ENCODE results near the gene KPNA1.

Gene KPNA1

DNA sequence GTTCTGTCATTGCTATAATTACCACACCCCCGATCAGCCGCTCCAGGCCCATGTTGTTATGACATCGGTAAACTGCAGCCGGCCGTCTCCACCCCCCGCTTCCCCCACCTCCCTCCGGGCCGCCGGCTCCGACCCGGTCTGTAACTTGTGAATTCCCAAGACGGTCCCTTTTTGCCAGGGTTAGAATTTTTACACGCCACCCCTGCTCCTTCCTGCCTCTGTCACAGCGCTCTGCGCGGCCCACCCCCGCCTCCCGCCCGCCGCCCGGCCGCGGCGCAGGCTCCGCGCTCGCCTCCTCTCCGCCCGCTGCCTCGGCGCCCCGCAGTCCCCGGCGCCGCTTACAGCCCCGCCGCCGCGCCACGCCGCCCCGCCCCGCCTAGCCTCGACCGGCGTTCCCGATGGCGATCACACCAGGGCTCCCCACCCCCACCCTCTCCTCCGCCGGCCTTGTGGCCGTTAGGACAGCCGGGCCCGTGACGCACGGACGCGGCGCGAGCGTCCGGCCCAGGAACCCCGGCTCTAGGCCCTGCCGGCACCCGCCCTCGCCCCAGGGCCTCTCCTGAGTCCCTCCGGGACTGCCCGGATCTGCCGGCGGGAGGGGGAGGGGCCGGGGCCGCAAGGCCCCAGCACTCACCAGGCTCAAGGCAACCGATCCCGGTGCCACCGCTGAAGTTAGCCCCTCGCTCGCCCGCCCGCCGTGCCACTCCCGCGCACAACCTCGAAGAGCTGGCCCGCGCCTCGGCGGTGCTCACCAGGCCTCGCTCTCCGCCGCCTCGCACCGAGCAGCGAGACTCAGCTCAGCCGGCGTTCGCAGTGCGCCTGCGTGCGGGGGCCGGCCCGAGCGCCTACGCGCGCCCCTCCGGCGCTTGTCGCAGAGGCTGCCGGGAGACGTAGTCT lies at the start of gene KPNA1:
TSS of gene KPNA1 (minus strand) at position 817 of the 897 bp plus-strand sequence. CDS start 18,374 bp downstream, outside the sequence.
- DNase-seq (ENCODE audit: low read depth) = peak; percentile 76

DNA sequence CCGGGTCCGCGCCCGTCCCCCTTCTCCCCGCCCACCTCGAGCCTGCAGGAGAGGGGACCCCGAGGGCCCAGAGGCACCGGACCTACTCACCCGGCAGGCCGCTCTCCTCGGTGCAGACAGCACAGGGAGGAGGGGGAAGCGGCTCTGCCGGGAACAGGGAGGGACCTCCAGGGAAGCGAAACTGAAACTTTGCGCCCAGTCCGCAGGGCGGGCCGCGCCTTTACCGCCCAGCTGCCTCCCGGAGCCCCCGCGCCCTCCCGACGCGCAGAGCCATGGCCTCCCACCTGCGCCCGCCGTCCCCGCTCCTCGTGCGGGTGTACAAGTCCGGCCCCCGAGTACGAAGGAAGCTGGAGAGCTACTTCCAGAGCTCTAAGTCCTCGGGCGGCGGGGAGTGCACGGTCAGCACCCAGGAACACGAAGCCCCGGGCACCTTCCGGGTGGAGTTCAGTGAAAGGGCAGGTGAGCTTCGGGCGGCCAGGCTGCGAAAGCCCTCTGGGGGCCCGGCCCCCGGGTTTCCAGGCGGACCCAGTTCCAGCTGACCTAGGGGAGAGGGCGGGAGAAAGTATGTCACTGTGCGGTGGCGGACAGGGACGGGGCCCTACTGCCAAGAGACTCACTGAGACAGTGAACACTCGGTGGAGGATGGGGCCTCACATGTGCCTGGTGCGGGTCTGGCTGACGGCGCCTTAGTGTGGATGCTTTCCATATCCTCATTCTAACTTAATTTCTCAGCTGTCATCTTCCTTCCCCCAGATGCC lies 49.6 kb upstream of the KPNA1 start, which contains the start of the genes DTX3L and PARP9:
TSS of gene DTX3L (plus strand) at position 184 of the 758 bp plus-strand sequence. CDS start at position 273, 89 bp downstream.
TSS of gene PARP9 (minus strand) at position 146 of the 758 bp plus-strand sequence. CDS start 4,680 bp downstream, outside the sequence.
- peak; percentile 67 for DNase-seq (ENCODE audit: low read depth)

DNA sequence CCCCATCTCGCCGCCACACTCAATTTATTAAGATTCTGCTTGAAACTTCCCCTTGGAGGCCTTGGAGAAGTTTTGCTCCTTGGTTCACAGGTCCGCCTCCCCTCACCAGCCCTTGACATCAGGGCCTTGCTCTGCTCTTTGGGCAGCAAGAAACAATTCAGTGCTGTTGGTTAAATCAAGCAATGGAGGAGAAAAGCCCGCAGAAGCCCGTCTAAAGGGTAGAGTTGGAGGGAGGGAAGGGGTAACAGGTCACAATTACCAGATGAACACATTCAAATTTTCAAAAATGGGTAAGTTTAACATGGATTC lies 48.9 kb upstream of the KPNA1 start:
- no peak for DNase-seq (ENCODE audit: low read depth)

- no peak for DNase-seq (ENCODE audit: low read depth)
Measured at GRCh38 chr3:122562923-122563716, 48.4 kb upstream of the KPNA1 start.

GRCh38 chr3:122560680-122561079 lies 45.9 kb upstream of the KPNA1 start:
- peak; percentile 4 for DNase-seq (ENCODE audit: low read depth)

GRCh38 chr3:122559906-122560305 lies 45.2 kb upstream of the KPNA1 start:
- DNase-seq (ENCODE audit: low read depth) = no peak

GRCh38 chr3:122558605-122559004 lies 43.9 kb upstream of the KPNA1 start:
- DNase-seq (ENCODE audit: low read depth) = no peak

DNA sequence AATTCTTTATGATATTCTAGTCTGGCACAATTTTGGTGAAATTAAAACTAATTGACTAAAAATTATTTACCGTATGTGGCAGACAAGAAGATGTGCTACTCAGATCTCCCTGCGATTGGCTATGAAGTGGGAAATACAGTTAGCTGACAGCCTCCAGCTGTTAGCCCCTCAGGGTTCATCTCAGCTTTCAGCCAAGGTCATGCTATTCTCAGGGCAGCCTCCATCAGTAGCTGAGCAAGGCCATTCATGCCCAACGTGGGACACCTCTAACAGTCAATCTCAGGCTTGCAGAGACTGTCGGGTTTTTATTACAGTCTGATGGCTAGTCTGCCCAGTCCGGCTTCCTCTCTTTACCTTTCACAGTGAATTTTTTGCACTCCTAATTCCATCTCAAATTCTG lies 42.6 kb upstream of the KPNA1 start:
- DNase-seq (ENCODE audit: low read depth) = no peak

GRCh38 chr3:122555275-122556071 lies 40.7 kb upstream of the KPNA1 start:
- DNase-seq (ENCODE audit: low read depth) = no peak

DNA sequence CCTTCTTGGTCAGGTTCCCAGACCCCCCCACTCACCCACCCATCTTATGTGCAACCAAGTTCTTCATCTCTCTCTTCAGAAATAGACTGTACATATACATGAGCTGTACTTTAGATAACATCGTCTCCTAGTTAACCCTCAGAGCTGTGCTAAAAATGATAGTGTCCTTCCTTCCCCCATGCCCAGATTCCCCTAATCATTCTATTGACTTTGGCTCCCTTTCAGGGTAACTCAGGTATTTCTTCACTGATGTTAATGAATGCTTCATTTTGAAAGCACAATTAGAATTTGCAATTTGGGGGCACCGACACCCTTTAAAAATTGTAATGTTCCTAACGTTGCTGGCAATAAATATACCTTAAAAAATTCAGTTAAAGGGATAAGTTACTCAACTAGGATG lies 38.4 kb upstream of the KPNA1 start:
- no peak for DNase-seq (ENCODE audit: low read depth)

DNA sequence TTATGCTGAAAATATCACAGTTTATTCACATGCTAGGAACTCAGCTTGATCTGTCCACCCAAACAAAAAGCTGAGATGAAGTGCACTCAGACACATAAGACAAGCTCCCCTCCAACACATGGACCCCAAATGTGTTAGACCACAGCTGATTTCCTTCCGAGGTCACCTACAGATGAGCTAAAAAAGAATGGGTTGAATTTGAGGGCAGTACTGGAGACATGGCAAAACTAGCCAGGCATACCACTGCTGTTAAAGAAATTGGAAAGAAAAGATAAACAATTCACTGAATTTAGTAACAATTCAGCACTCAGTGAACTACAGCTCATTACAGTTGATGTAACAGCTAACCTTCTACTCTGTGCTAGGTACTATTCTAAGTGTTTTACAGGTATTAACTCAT lies 33.9 kb upstream of the KPNA1 start:
- no peak for DNase-seq (ENCODE audit: low read depth)

- no peak for DNase-seq (ENCODE audit: low read depth)
Measured at GRCh38 chr3:122548076-122548475, 33.3 kb upstream of the KPNA1 start.

DNA sequence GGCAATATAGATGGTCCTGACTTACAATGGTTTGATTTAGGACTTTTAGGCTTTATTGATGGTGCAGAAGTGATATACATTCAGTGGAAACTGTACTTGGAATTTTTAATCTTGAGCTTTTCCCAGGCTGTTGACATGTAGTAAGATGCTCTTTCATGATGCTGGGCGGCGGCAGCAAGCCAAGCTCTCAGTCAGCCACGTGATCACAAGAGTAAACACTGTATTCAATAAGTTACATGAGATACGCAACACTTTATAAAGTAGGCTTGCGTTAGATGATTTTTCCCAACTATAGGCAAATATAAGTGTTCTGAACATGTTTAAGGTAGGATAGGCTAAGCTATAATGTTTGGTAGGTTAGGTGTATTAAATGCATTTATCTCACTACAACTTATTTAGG lies 31.4 kb upstream of the KPNA1 start:
- DNase-seq (ENCODE audit: low read depth) = no peak

- DNase-seq (ENCODE audit: low read depth) = no peak
Measured at GRCh38 chr3:122538956-122539490, 24.3 kb upstream of the KPNA1 start.

- DNase-seq (ENCODE audit: low read depth) = no peak
Measured at GRCh38 chr3:122536632-122537001, 21.9 kb upstream of the KPNA1 start.

- no peak for DNase-seq (ENCODE audit: low read depth)
Measured at GRCh38 chr3:122535964-122536631, 21.4 kb upstream of the KPNA1 start.

GRCh38 chr3:122533931-122534334 lies 19.2 kb upstream of the KPNA1 start:
- no peak for DNase-seq (ENCODE audit: low read depth)

DNA sequence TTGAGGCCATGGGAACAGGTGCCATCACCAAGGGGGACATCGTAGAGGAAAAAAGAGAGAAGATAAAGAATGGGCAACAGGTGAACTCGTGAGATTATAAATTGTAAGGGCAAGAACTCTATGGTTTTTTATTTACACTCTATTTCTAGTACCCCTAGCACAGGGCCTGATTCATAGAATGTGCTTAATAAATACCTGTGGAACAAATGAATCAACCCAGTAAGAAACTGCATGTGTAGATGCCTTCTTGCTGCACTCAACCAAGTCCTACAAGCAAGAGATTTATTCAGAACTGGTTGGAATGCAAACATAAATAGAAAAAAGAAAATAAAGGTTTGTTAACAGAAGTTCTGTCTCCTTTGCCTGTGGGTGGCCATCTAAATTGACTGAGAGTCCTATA lies 18.7 kb upstream of the KPNA1 start:
- no peak for DNase-seq (ENCODE audit: low read depth)

DNA sequence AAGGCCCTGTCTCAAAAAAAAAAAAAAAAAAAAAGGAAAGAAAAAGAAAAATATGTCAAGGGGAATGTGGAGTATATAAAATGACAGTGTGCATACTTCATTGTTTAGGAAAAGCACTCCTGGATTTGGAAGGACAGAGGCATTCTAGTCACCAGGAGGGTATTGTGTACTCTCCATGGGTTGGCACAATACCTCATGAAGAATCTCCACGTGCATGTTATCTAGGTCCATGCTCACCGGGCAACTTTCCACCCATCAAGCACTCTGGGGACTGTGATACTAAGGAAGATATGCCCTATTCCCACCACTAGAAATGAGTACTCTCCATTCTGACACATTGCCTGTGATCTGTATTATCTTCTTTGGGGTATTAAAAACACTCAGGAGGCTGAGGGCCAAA lies 15.4 kb upstream of the KPNA1 start:
- DNase-seq (ENCODE audit: low read depth) = no peak

GRCh38 chr3:122523317-122523716 lies 8.6 kb upstream of the KPNA1 start:
- DNase-seq (ENCODE audit: low read depth) = no peak

GRCh38 chr3:122520861-122521260 lies 6.1 kb upstream of the KPNA1 start:
- no peak for DNase-seq (ENCODE audit: low read depth)

Data from T-helper 22 cell (primary cell).